SJCRH30 (cell line): ENCODE data around the gene HYDIN. TPM values are rescaled to one million over a fixed set of nuclear protein-coding genes. Genes with fewer than 3 reads are reported as not detected.
A peak's percentile ranks its signal among the peaks of the same experiment; 100 is the strongest.

Experiments
- DNase-seq, 2 experiments: peaks; one replicate each; pipeline ENCODE4 v3.0.0-alpha.2; 2015 to 2020
- H3K27ac ChIP-seq: fragments of 250-450 bp; sonication (Bioruptor Pico); 2 replicates; pipeline ENCODE4 v1.5.1; 2020; ENCODE audit warnings: mild to moderate bottlenecking, moderate library complexity
- H3K27me3 ChIP-seq: fragments of 250-450 bp; sonication (Bioruptor Pico); 2 replicates; pipeline ENCODE4 v1.5.1; 2020; ENCODE audit warnings: mild to moderate bottlenecking, moderate library complexity
- H3K36me3 ChIP-seq: fragments of 250-450 bp; sonication (Bioruptor Pico); 2 replicates; pipeline ENCODE4 v1.5.1; 2020; ENCODE audit warnings: mild to moderate bottlenecking, moderate library complexity
- H3K4me1 ChIP-seq: fragments of 250-450 bp; sonication (Bioruptor Pico); 2 replicates; pipeline ENCODE4 v1.5.1; 2020; ENCODE audit warnings: mild to moderate bottlenecking, moderate library complexity
- H3K4me3 ChIP-seq: fragments of 250-450 bp; sonication (Bioruptor Pico); 2 replicates; pipeline ENCODE4 v1.5.1; 2020; ENCODE audit warnings: mild to moderate bottlenecking, moderate library complexity
- H3K9me3 ChIP-seq: fragments of 250-450 bp; sonication (Bioruptor Pico); replicated peaks from 2 replicates; pipeline ENCODE4 v1.5.1; 2020; ENCODE audit warnings: mild to moderate bottlenecking, moderate library complexity
- total RNA-seq: library from RNA; depleted of rRNA; stranded (reverse); fragments of >200 nt; shearing (Covaris generic); gene quantifications from 2 replicates; pipeline ENCODE4 v1.2.3, GENCODE V29; 2014

Gene HYDIN
- total RNA-seq, 1 experiment from 2014 or later: 0.04 TPM

GRCh38 chr16:70788668-70789594, 441.6 kb downstream of the HYDIN start:
- Histone ChIP-seq H3K27me3 (no peaks in the 10 kb centered on the region), H3K27ac (no peak overlapping the region), H3K9me3 (no peaks in the 10 kb centered on the region), H3K36me3 (no peaks in the 10 kb centered on the region), H3K4me3 (no peak overlapping the region), H3K4me1 (no peaks in the 10 kb centered on the region)
- DNase-seq: peak; percentile 36 to 62

GRCh38 chr16:70786020-70786755, 444.3 kb downstream of the HYDIN start:
- Histone ChIP-seq H3K36me3 (peaks cover 15% of the 10 kb centered on the region; the same call in 1 of the 2 replicates), H3K4me1 (no peaks in the 10 kb centered on the region), H3K27ac (no peak overlapping the region), H3K9me3 (no peaks in the 10 kb centered on the region), H3K4me3 (no peak overlapping the region), H3K27me3 (no peaks in the 10 kb centered on the region)
- DNase-seq: no peak

GRCh38 chr16:70784692-70785555, 445.6 kb downstream of the HYDIN start:
- H3K4me3 ChIP-seq: no peak overlapping the region
- H3K27ac ChIP-seq: no peak overlapping the region
- no peak for DNase-seq
- H3K9me3 ChIP-seq: no peaks in the 10 kb centered on the region
- H3K4me1 ChIP-seq: no peaks in the 10 kb centered on the region
- no peaks in the 10 kb centered on the region for H3K27me3 ChIP-seq
- H3K36me3 ChIP-seq: peaks cover 22% of the 10 kb centered on the region; the same call in 1 of the 2 replicates

- DNase-seq: no peak
- H3K36me3 ChIP-seq: peaks cover 22% of the 10 kb centered on the region; the same call in 1 of the 2 replicates
- peaks cover 8% of the 10 kb centered on the region; the same call in 1 of the 2 replicates for H3K4me1 ChIP-seq
- no peaks in the 10 kb centered on the region for H3K27me3 ChIP-seq
- H3K9me3 ChIP-seq: no peaks in the 10 kb centered on the region
- H3K4me3 ChIP-seq: no peak overlapping the region
- no peak overlapping the region for H3K27ac ChIP-seq
These were observed 448.3 kb downstream of the HYDIN start for GRCh38 chr16:70782237-70782636.

- H3K36me3 ChIP-seq: peaks cover 22% of the 10 kb centered on the region; the same call in 1 of the 2 replicates
- H3K27me3 ChIP-seq: no peaks in the 10 kb centered on the region
- H3K4me3 ChIP-seq: no peak overlapping the region
- no peaks in the 10 kb centered on the region for H3K9me3 ChIP-seq
- no peak for DNase-seq
- peaks cover 8% of the 10 kb centered on the region; the same call in 1 of the 2 replicates for H3K4me1 ChIP-seq
- H3K27ac ChIP-seq: no peak overlapping the region
These were observed 448.7 kb downstream of the HYDIN start for GRCh38 chr16:70781800-70782199.

- Histone ChIP-seq H3K27ac (no peak overlapping the region), H3K36me3 (peaks cover 22% of the 10 kb centered on the region; the same call in 1 of the 2 replicates), H3K27me3 (no peaks in the 10 kb centered on the region), H3K4me1 (peaks cover 8% of the 10 kb centered on the region; the same call in 1 of the 2 replicates), H3K4me3 (no peak overlapping the region), H3K9me3 (no peaks in the 10 kb centered on the region)
- no peak for DNase-seq
These were observed 450.0 kb downstream of the HYDIN start for GRCh38 chr16:70780546-70780945.

GRCh38 chr16:70779361-70779760, 451.2 kb downstream of the HYDIN start:
- H3K4me3 ChIP-seq: no peak overlapping the region

GRCh38 chr16:70778901-70779309, 451.6 kb downstream of the HYDIN start:
- Histone ChIP-seq H3K9me3 (no peaks in the 10 kb centered on the region), H3K4me3 (no peak overlapping the region), H3K27ac (no peak overlapping the region), H3K36me3 (peaks cover 22% of the 10 kb centered on the region; the same call in 1 of the 2 replicates), H3K27me3 (no peaks in the 10 kb centered on the region), H3K4me1 (peaks cover 8% of the 10 kb centered on the region; the same call in 1 of the 2 replicates)
- peak; percentile 91 to 95 for DNase-seq

More at GRCh38 chr16:70779361-70779760, 451.2 kb downstream of the HYDIN start:
- Histone ChIP-seq H3K27me3 (no peaks in the 10 kb centered on the region), H3K36me3 (peaks cover 22% of the 10 kb centered on the region; the same call in 1 of the 2 replicates), H3K27ac (no peak overlapping the region), H3K9me3 (no peaks in the 10 kb centered on the region), H3K4me1 (peaks cover 8% of the 10 kb centered on the region; the same call in 1 of the 2 replicates)
- no peak for DNase-seq

- Histone ChIP-seq H3K9me3 (no peaks in the 10 kb centered on the region), H3K4me1 (peaks cover 8% of the 10 kb centered on the region; the same call in 1 of the 2 replicates), H3K27ac (no peak overlapping the region), H3K4me3 (no peak overlapping the region), H3K27me3 (no peaks in the 10 kb centered on the region), H3K36me3 (peaks cover 22% of the 10 kb centered on the region; the same call in 1 of the 2 replicates)
- DNase-seq: peak; percentile 56 to 74
These were observed 452.5 kb downstream of the HYDIN start for GRCh38 chr16:70777973-70778406.

- Histone ChIP-seq H3K9me3 (no peaks in the 10 kb centered on the region), H3K4me1 (peaks cover 8% of the 10 kb centered on the region; the same call in 1 of the 2 replicates), H3K27ac (no peak overlapping the region), H3K27me3 (no peaks in the 10 kb centered on the region), H3K4me3 (no peak overlapping the region), H3K36me3 (peaks cover 17% of the 10 kb centered on the region; the same call in 1 of the 2 replicates)
- no peak for DNase-seq
These were observed 453.0 kb downstream of the HYDIN start for GRCh38 chr16:70777496-70777895.

- H3K9me3 ChIP-seq: no peaks in the 10 kb centered on the region
- H3K4me3 ChIP-seq: no peak overlapping the region
- H3K27ac ChIP-seq: no peak overlapping the region
- no peaks in the 10 kb centered on the region for H3K27me3 ChIP-seq
- DNase-seq: no peak
- H3K4me1 ChIP-seq: peaks cover 8% of the 10 kb centered on the region; the same call in 1 of the 2 replicates
- peaks cover 4% of the 10 kb centered on the region; the same call in 1 of the 2 replicates for H3K36me3 ChIP-seq
These were observed 455.1 kb downstream of the HYDIN start for GRCh38 chr16:70775399-70775798.

GRCh38 chr16:70774261-70774660, 456.3 kb downstream of the HYDIN start:
- peaks cover 4% of the 10 kb centered on the region; the same call in 1 of the 2 replicates for H3K4me1 ChIP-seq
- H3K36me3 ChIP-seq: no peaks in the 10 kb centered on the region

GRCh38 chr16:70772493-70772892, 458.0 kb downstream of the HYDIN start:
- Histone ChIP-seq H3K4me1 (no peaks in the 10 kb centered on the region), H3K27me3 (no peaks in the 10 kb centered on the region), H3K36me3 (no peaks in the 10 kb centered on the region), H3K27ac (no peak overlapping the region), H3K4me3 (no peak overlapping the region), H3K9me3 (no peaks in the 10 kb centered on the region)
- no peak for DNase-seq

More at GRCh38 chr16:70774261-70774660, 456.3 kb downstream of the HYDIN start:
- DNase-seq: no peak
- Histone ChIP-seq H3K27me3 (no peaks in the 10 kb centered on the region), H3K4me3 (no peak overlapping the region), H3K27ac (no peak overlapping the region), H3K9me3 (no peaks in the 10 kb centered on the region)
